Dermis microvascular lymphatic vessel endothelial cell (primary cell): ENCODE results near the gene ANO4. TPM values are rescaled to one million over a fixed set of nuclear protein-coding genes. Genes with fewer than 3 reads are reported as not detected.
A peak's percentile ranks its signal among the peaks of the same experiment; 100 is the strongest.
"Not testable (repeated sequence)": the region's sequence is repeated elsewhere in the genome, so short reads cannot be mapped to it uniquely, and the experiment has no call there.

Experiments
- DNase-seq, 2 donors: peaks; one replicate each; pipeline versions ENCODE4 v3.0.0 to v3.0.0-alpha.2; 2010; ENCODE audit warnings: low read depth in 2 of 2
- total RNA-seq: library from RNA; depleted of rRNA; stranded (reverse); fragments of >200 nt; gene quantifications from 2 replicates; pipeline ENCODE4 v1.2.1, GENCODE V29; 2014

Gene ANO4
- total RNA-seq, 1 donor from 2014 or later, result 1.7 TPM

- no peak for DNase-seq
Measured at GRCh38 chr12:101039848-101040531, 245.4 kb downstream of the ANO4 start.

GRCh38 chr12:101040936-101041335, 246.4 kb downstream of the ANO4 start:
- peak in 1 of 2 donors; percentile 18 for DNase-seq

GRCh38 chr12:101042211-101042610, 247.6 kb downstream of the ANO4 start:
- DNase-seq, result no peak

GRCh38 chr12:101044512-101045059, 250.0 kb downstream of the ANO4 start:
- no peak for DNase-seq

GRCh38 chr12:101045486-101046464, 251.2 kb downstream of the ANO4 start:
- DNase-seq, result no peak

- DNase-seq, result no peak
Measured at GRCh38 chr12:101047652-101048051, 253.1 kb downstream of the ANO4 start.

GRCh38 chr12:101050631-101051030, 256.1 kb downstream of the ANO4 start:
- DNase-seq, result no peak

GRCh38 chr12:101051151-101051550, 256.6 kb downstream of the ANO4 start:
- no peak for DNase-seq

GRCh38 chr12:101051901-101052550, 257.4 kb downstream of the ANO4 start:
- DNase-seq, result peak; percentile 95 to 96

GRCh38 chr12:101053203-101053602, 258.6 kb downstream of the ANO4 start:
- DNase-seq, result no peak

GRCh38 chr12:101055940-101056339, 261.4 kb downstream of the ANO4 start:
- DNase-seq, result no peak

GRCh38 chr12:101062508-101062907, 267.9 kb downstream of the ANO4 start:
- not testable (repeated sequence) for DNase-seq

GRCh38 chr12:101064721-101065120, 270.1 kb downstream of the ANO4 start:
- no peak for DNase-seq

GRCh38 chr12:101066489-101066888, 271.9 kb downstream of the ANO4 start:
- DNase-seq, result no peak

GRCh38 chr12:101068402-101068801, 273.8 kb downstream of the ANO4 start:
- no peak for DNase-seq

GRCh38 chr12:101068836-101069235, 274.3 kb downstream of the ANO4 start:
- DNase-seq, result no peak

GRCh38 chr12:101074940-101075680, 280.5 kb downstream of the ANO4 start:
- no peak for DNase-seq

GRCh38 chr12:101076921-101077320, 282.3 kb downstream of the ANO4 start:
- peak in 1 of 2 donors; percentile 6 for DNase-seq

GRCh38 chr12:101077791-101078528, 283.4 kb downstream of the ANO4 start:
- DNase-seq, result no peak
